HG02840 (cell line): ENCODE results near the gene TRIM59.

Source experiments
- ATAC-seq: cut with Tn5 transposase; IDR thresholded peaks from one replicate; pipeline ENCODE4 v1.9.1; 2021; ENCODE audit warnings: mild to moderate bottlenecking, moderate library complexity, moderate number of reproducible peaks; ENCODE audit not compliant: unreplicated experiment, low FRiP score

The TRIM59 gene, protein sequence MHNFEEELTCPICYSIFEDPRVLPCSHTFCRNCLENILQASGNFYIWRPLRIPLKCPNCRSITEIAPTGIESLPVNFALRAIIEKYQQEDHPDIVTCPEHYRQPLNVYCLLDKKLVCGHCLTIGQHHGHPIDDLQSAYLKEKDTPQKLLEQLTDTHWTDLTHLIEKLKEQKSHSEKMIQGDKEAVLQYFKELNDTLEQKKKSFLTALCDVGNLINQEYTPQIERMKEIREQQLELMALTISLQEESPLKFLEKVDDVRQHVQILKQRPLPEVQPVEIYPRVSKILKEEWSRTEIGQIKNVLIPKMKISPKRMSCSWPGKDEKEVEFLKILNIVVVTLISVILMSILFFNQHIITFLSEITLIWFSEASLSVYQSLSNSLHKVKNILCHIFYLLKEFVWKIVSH

DNA sequence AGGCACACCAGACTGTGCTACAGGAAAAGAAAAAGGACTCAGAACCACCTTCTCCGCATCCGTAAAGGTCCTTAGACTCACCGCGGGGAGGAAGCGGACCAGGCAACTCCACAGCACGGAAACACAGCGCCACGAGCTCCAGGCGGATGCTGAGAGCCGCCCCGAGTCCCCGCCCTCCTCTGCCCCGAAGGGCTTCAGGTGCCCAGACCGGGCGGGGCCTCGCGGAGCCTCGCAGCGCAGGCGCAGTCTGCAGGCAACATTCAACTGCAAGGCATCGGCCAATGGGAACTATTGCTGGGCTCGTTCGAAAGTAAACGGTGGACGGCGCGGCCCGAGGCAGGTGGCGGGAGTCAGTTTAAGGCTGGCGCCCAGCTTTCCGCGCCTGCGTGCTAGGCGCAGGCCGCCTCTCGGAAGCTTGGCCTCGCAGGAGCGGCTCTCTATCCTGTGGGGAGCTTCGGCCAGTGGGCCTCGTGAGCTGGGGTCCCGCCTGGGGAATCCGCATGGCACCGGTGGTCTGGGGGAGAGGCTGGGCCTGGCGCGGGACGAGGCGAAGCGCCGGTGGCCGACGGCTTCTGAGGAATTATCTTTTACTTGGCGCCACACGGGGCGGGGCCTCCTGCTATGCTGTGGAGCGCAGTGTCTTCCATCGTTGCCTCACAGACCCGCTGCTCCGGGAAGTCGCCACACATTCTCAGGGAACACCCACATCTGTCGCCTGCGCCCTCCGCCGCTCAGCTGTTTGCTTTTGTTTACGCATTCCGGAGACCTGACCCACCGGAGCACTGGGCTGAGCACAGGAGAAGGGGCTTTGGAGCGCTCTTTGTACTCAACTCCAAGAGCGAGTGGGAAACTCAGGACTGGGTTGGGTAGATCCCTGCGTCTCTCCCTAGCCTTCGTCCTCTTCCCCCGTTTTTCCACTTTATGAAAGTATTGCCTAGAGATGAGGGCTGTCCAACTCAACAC is at the start of gene TRIM59:
TSS of gene TRIM59 (minus strand) at position 151 of the 963 bp plus-strand sequence. CDS start 10,603 bp downstream, outside the sequence.
- peak; percentile 95 for ATAC-seq

DNA sequence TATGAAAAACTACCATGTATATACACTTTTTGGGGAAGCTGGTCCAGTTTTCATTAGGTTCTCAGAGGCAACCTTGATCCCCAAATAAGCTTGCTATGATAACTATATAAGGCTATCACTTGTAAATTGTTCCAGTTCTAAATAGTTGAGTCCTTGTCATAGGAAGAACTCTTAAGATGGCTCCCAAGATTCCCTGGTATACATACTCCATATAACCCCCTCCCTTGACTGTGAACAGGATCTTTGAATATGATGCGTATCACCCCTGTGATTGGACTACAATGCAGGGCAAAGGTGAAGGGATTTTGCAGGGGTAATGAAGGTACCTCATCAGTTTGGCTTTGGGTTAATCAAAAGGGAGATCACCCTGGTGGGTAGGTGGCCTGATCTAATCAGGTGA is 48.6 kb upstream of the TRIM59 start:
- no peak for ATAC-seq

DNA sequence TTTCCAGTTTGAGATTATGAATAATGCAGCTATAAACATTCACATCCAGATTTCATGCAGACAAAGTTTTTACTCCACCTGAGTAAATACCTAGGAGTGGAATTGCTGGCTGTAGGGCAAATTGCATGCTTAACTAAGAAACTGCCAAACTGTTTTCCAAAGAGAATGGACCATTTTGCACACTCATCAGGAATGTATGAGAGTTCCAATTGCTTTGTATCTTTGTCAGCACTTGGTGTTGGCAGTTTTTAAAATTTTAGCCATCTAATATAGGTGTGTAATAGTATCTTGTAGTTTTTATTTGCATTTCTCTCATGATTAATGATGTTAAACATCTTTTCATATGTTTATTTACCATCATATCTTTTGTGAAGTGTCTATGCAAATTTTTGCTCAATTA is 40.6 kb upstream of the TRIM59 start:
- ATAC-seq: no peak

DNA sequence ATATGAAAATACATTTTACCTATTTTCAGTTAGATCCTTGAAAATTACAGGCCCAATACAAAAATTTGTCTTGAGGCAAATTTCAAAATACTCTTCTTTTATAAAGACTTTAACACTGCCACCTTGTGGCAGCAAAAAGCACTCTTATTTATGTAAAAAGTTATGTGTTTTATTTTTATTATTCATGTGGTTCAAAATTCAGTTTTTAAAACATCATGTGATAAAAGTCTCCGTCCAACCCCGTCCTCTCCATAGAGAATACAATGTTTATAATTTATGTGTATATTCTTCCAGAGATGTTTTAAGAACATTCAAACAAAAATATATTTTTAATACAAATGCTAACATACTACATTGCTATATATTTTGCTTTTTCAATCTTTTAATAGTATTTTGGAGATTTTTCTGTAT is 36.9 kb upstream of the TRIM59 start:
- no peak for ATAC-seq

DNA sequence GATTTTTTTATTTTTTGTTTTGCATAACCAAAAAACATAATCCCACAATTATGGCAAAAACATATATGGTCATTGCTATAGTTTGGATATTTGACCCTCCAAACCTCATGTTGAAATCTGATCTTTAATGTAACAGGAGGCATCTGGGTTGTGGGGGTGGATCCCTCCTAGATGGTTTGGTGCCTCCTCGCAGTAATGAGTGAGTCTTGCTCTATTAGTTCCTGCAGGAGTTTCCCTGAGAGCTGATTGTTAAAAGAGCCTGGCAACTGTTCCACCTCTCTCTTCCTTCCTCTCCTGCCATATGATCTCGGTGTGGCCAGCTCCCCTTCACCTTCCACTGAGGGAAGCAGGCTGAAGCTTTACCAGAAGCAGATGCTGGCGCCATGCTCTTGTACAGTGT is 33.2 kb upstream of the TRIM59 start:
- ATAC-seq: no peak

DNA sequence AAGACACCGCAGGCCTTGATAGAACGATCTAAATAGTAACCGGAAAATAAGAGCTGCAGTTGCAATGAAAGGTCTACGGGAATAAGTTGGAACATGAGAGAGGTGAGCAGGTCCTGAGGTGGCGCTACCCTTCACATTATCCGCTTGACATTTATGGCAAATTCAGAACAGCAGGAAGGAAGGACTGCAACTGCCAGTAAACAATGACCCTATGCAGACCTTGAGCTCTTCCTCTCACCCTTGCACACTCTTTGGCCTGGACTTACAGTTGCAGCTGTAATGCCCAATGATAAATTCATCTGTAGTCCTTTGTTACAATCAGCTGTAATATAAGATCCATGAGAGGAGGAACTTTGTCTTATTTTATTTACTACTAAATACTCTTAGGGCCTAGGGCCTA is 32.3 kb upstream of the TRIM59 start:
- no peak for ATAC-seq

DNA sequence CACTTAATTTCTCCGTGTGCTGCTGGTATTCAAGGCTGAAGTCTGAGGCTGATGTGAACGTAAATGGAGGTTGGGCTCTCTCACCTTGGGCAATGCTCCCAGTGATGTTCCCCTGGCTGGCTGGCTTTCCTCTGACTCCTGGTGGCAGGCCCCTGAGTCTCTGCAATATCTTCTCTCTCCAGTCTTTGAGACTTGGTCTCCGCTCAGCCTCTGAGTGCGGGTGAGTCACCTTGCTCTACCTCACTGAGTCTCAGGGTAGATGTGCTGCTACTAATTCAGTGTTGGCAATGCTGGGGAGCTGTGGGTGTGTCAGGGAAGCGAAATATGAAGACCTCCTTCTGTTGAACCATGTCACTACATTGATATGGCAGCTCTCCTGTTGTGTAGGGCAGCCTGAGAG is 31.3 kb upstream of the TRIM59 start:
- ATAC-seq: no peak

DNA sequence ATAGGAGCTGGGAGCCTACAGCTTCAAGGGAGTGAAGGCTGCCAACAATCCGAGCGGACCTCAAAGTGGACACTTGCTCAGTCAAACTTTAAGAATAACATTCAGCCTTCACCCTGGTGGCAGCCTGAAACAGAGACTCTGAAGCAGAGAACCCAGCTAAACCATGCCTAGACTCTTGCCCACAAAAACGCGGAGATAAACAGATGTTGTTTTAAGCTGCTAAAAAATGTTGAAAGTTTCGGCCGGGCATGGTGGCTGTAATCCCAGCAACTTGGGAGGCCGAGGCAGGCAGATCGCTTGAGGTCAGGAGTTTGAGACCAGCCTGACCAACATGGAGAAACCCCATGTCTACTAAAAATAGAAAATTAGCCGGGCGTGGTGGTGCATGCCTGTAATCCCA is 29.8 kb upstream of the TRIM59 start:
- no peak for ATAC-seq

DNA sequence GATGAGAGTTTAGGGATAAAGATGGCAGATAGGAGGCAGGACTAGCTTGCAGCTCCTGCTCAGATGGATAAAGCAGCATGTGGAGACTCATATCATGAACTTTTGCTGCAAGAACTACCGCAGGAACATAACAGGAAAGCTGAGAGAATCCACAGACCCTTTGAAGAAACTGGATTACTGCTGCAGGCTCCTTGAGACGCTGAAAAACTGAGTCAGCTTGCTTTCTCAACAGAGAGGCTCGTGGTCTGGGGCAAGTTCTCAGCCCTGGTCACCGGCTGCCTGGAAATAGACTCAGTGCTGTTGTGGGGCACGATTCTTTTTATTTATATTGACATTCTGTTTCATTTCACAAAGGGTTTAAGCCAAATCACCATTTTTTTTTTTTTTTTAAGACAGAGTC is 28.8 kb upstream of the TRIM59 start:
- ATAC-seq: no peak

DNA sequence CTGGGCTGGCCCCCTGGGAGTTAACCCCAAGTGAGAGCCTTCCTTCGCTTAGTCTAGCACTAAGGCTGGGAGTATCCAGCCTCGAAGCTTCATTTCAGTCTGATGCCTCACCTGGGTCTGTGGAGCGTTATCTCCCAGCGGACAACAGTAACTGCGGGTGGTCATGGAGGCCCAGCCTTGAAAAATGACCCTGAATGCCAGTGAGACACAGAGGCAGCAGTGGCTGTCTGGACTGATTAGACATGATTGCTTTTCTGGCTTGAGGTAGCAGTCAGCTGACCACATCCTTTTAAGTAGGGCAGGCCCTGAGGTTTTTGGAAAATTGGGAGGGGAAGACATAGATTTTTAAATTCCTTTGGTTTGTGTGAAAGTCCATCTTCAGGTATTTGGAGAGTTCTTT is 28.2 kb upstream of the TRIM59 start:
- ATAC-seq: no peak

DNA sequence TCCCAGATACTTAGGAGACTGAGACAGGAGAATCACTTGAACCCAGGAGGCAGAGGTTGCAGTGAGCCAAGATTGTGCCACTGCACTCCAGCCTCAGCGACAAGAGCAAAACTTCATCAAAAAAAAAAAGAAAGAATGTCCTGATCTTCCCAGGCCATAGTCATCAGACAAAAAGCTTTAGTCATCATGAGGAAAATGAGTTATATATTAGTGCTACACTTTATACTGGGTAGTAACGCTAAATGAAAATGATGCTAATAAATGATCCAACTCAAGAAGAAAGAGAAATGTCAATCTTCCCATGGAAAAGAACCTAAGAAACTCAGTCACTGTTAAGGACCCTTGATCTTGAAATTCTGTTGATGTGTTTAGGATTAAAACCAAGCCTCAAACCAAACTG is 26.3 kb upstream of the TRIM59 start:
- no peak for ATAC-seq

DNA sequence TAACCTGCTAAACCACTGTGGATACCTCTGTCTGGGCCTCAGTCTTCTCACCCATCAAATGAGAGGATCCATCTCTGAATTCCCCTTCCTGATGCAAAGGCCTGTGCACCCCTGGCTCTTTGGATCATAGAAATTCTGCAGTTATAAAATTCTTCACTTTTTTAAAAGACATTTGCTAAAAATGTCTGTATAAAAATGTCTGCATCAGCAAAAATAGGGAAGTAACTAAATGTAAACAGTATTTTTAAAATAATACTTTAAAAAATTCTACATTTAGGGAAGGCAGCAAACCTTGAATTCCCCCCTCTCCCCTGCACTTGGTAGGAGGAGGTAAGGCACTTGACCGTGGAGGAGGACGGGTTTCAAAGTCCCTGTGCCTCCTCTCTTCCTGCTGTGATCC is 25.6 kb upstream of the TRIM59 start:
- no peak for ATAC-seq

DNA sequence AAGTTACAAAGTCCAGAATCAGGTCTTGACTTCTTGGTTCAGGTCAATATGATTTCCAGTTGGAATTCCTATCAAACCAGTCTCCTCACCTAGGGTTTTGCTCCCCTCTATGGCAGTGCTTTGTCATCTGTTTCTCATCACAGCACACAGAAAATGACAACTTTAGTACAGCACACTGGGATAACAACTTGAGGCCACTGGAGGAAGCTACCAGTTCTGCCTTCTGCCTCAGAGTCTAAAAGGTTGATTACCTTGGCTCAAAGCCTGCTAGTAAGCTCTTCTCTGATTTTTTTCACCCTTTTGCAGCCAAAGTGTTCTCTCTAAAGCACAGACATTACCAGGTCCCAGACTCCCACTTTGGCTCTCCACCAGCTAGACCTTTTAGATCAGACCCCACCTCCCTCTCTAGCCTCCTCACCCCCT is 24.8 kb upstream of the TRIM59 start:
- no peak for ATAC-seq

DNA sequence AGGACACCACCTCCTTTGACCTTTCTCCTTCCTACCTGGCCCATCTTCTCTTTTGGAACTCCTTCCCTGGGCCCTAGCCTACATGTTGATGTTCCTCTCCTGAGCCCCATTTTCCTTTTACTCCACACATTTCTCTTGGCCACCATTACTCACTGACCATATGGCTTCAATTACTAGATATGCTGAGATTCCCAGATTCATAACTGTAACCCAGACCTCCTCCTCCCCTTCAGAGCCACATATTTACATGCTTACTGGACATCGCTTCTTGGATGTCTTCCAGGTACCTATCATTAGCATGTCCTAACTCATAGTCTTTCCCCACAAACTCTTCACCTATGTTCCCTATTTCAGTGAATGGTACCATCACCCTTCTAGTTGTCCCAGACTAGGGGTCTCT is 24.4 kb upstream of the TRIM59 start:
- no peak for ATAC-seq

DNA sequence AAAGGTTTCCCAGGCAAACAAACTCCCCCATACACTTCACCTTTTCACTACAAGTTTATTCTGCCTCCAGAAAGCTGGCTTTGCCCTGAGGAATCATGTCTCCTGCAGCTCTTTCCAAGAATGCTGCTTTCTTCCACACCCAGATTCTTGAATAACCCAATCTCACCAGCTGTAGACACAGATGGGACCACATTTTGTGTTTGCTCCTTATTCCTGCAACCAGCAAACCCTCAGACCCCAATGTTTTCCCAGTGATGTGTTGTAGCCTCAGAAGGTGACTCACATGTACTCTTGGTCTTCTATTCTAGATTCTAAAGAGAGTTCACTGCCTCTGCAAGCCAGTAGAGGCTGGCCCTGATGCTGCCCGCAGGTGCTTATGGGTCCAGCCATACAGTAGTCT is 23.6 kb upstream of the TRIM59 start:
- ATAC-seq: no peak

DNA sequence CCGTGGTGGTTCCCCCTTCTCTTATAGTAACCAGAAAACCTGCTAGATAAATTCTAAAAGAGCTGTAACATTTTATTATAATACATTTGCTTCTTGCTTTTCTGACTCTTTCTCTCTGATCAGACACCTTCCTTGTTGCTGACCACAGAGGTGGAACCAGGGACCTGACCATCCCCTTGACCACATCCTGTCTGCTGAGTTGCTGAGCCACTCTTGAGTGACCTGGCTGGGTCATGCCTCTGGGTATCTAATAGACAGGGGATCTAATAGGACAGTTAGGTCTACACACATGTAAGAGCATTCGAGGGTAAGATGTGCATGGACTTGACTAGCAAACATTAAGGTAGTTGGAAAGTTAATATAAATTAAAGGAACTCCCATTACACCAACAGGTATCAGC is 22.8 kb upstream of the TRIM59 start:
- no peak for ATAC-seq

DNA sequence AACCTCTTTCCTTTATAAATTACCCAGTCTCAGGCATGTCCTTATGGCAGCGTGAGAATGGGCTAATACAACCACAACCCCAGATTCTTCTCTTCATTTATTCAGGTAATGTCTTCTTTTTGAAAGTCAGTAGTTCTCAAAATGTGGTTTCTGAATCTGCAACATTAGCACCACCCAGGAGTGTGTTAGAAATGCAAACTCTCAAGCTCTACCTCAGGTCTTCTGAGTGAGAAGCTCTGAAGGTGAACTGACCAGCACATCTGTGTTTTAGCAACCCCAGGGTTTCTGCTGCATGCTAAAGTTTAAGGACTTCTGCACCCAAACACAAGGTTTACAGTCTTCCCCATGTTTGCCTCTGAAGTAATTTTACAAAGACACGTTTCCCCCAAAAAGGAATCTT is 22.3 kb upstream of the TRIM59 start:
- ATAC-seq: no peak

DNA sequence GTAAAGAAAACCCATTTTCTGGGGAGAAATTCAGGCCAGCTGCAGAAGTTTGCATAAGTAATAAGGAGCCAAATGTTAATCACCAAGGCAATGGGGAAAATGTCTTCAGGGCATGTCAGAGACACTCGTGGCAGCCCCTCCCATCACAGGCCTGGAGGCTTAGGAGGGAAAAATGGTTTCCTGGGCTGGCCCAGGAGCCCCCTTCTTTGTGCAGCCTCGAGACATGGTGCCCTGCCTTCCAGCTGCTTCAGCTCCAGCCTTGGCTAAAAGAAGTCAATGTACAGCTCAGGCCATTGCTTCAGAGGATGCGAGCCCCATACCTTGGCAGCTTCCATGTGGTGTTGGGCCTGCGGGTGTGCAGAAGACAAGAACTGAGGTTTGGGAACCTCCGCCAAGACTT is 20.6 kb upstream of the TRIM59 start:
- no peak for ATAC-seq

DNA sequence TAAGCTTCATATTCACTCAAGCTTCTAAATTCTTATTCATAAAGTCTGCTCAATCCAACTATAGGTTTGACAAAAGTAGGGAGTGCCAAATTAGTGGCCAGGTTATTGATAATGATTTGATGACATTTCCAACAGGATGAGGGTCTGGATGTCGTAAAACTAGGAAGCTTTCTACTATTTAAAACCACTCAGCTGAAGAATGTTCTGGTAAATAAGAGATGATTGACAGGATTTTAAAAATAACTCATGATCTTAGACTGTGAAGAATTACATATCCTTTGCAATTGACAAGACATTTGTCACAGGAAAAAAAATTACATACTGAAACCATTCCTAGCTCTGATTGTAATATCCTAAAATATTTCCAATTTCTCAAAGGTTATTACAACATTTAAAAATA is 15.4 kb upstream of the TRIM59 start:
- no peak for ATAC-seq

DNA sequence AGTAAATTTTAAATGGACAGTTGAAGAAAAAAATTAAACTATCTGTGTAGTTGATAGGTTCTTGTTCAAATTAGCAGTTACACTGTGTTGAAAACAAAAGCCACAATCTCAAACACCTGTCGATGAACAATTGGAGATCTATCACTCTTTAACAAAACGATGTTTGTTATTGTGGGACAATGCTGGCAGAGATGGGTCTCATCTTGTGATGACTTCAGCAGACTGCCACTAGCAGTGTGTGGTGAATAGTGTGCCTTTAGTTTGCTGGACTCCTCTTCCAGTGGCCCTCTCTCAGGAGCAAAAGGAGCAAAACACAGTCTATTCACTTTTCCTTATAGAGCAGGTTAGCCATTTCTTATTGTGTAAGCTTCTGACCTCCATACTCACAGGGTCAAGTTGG is 14.7 kb upstream of the TRIM59 start:
- no peak for ATAC-seq

DNA sequence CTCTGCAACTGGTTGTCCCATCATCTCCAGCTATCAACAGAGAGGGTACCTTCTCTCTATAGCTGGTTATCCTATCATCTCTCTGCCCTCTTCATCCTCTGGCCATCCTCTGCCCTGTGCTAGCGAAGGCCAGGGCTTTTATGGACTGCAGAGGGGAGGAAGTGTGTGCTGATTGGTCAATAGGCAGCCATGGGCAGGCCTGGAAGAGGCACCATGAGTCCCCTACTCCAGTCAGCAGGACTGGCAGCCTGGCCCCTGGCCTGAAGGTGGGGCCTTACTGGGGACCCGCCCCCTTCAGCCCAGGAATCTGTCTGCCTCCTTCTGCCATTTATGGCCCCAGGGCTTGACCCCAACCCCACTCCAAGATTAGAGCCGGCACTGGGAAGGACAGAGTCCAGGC is 10.4 kb upstream of the TRIM59 start:
- no peak for ATAC-seq
